Measurements from ENCODE around the gene GLIS1. TPM values are rescaled to one million over a fixed set of nuclear protein-coding genes. Genes with fewer than 3 reads are reported as not detected.

Gene GLIS1
- total RNA-seq, 1 experiment from 2014 or later: 0.39 TPM

DNA sequence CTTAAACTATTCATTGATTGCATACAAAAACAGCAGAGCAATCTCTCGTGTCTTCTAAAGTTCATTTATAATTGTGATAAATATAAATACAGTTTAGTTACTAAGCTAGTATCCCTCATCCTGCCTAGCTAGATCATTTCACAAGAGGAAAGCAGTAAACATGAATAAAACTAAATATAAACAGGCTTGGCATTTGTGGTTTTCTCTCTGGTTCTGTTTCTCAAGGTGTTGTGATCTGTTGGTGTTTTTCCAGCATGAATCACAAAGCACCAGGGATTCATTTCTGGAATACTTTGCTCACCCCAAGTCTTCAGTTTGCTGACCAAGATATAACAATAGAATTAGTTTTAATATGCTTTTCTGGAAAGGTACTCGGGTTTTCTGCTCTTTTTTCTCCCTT lies 32.7 kb upstream of the GLIS1 start:
- intact Hi-C loops (cut with micrococcal nuclease): no loop called here
- ChIA-PET CTCF (no interaction called here), RAD21 (ENCODE audit: low non-redundant PET in 1 of 2, low total read pairs in 2 of 2, uncharacterized antibody in 2 of 2, unreplicated experiment in 2 of 2) (no interaction called here), POLR2A (no interaction called here)
- Histone ChIP-seq H4K20me1 (ENCODE audit: insufficient read depth) (0 out of 2 replicates have a peak, but pooled peaks cover 3% of the 10 kb centered on the region), H3K27ac (ENCODE audit: low read depth, low read length) (no peak overlapping the region), H3K36me3 (ENCODE audit: control insufficient read depth in 1 of 2, insufficient read depth in 2 of 2, low read length in 2 of 2) (peaks cover 14 to 24% of the 10 kb centered on the region in 2 experiments; a peak in 2 of 4 replicates), H3K4me3 (replicated peaks in 1 of 2; ENCODE audit: low read depth in 1 of 2, low read length in 2 of 2) (no peak overlapping the region), H3K9me3 (ENCODE audit: control insufficient read depth in 1 of 2, insufficient read depth in 1 of 2, low read depth in 1 of 2, low read length in 2 of 2) (no peaks in the 10 kb centered on the region), H2AFZ (ENCODE audit: low read depth, low read length, poor library complexity, severe bottlenecking) (no peak overlapping the region), H3K79me2 (ENCODE audit: insufficient read depth, low read length) (0 out of 2 replicates have a peak, but pooled peaks cover 6% of the 10 kb centered on the region), H3K9me2 (ENCODE audit: insufficient read depth) (no peaks in the 10 kb centered on the region), H3K27me3 (ENCODE audit: insufficient read depth, low read length) (no peaks in the 10 kb centered on the region), H3K4me1 (ENCODE audit: control insufficient read depth in 1 of 2, insufficient read depth in 2 of 2, low read length in 2 of 2) (no peaks in the 10 kb centered on the region), H3K9ac (ENCODE audit: low read length) (no peak overlapping the region), H3K4me2 (ENCODE audit: low read length) (no peak overlapping the region)
- ATAC-seq (no peak), DNase-seq (ENCODE audit: low read depth, low spot score) (no peak)
- no TSS peak for BruUV-seq (replicated peaks)
- no peak for TF ChIP-seq SP1 (IDR thresholded peaks at IDR 0.05; ENCODE audit: low read depth)
- TF ChIP-seq POLR2AphosphoS5 (IDR thresholded peaks at IDR 0.05; ENCODE audit: low read depth, low read length): no peak
- TF ChIP-seq JUND (IDR thresholded peaks at IDR 0.05): no peak

DNA sequence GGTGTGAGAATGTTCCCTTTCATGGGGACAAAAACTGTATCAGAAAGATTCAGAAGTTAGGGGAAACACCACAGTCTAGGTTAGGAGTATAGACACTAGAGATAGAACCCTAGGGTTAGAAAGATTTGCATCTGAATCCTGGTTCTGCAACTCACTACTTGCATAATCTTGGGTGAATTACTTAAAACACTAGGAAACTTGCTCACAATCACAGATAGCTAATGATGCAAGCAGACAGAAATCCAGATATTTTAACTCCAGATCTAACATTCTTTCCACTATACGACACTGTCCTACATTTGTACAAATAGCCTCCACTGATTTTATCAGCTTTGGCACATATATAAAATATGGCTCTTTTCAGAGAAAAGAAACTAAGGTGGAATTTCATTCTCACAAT lies 30.8 kb upstream of the GLIS1 start:
- intact Hi-C loops (cut with micrococcal nuclease): loop anchor here (5.0 kb wide), 1 partner anchor 282 kb away; no protein-coding TSS in a partner anchor
- Histone ChIP-seq H3K4me1 (ENCODE audit: control insufficient read depth in 1 of 2, insufficient read depth in 2 of 2, low read length in 2 of 2) (no peaks in the 10 kb centered on the region), H3K4me2 (ENCODE audit: low read length) (no peak overlapping the region), H4K20me1 (ENCODE audit: insufficient read depth) (0 out of 2 replicates have a peak, but pooled peaks cover 3% of the 10 kb centered on the region), H3K9me2 (ENCODE audit: insufficient read depth) (no peaks in the 10 kb centered on the region), H3K4me3 (replicated peaks in 1 of 2; ENCODE audit: low read depth in 1 of 2, low read length in 2 of 2) (no peak overlapping the region), H3K9ac (ENCODE audit: low read length) (no peak overlapping the region), H3K36me3 (ENCODE audit: control insufficient read depth in 1 of 2, insufficient read depth in 2 of 2, low read length in 2 of 2) (peaks cover 14 to 27% of the 10 kb centered on the region in 2 experiments; a peak in 2 of 4 replicates), H3K9me3 (ENCODE audit: control insufficient read depth in 1 of 2, insufficient read depth in 1 of 2, low read depth in 1 of 2, low read length in 2 of 2) (no peaks in the 10 kb centered on the region), H3K27me3 (ENCODE audit: insufficient read depth, low read length) (no peaks in the 10 kb centered on the region), H3K27ac (ENCODE audit: low read depth, low read length) (no peak overlapping the region), H3K79me2 (ENCODE audit: insufficient read depth, low read length) (no peaks in the 10 kb centered on the region), H2AFZ (ENCODE audit: low read depth, low read length, poor library complexity, severe bottlenecking) (no peak overlapping the region)
- POLR2A ChIA-PET: no interaction called here
- ATAC-seq: no peak
- TF ChIP-seq POLR2A (IDR thresholded peaks at IDR 0.05; ENCODE audit: borderline replicate concordance, extremely low read depth, insufficient read depth, insufficient read length): no peak
- no peak for TF ChIP-seq SIN3A (IDR thresholded peaks at IDR 0.05; ENCODE audit: low read depth)
- TF ChIP-seq CBX3 (IDR thresholded peaks at IDR 0.05; ENCODE audit: low read depth): no peak
- TF ChIP-seq ZNF274 (IDR thresholded peaks at IDR 0.05; ENCODE audit: low read depth, low read length): no peak
- TF ChIP-seq, protein P1, sequence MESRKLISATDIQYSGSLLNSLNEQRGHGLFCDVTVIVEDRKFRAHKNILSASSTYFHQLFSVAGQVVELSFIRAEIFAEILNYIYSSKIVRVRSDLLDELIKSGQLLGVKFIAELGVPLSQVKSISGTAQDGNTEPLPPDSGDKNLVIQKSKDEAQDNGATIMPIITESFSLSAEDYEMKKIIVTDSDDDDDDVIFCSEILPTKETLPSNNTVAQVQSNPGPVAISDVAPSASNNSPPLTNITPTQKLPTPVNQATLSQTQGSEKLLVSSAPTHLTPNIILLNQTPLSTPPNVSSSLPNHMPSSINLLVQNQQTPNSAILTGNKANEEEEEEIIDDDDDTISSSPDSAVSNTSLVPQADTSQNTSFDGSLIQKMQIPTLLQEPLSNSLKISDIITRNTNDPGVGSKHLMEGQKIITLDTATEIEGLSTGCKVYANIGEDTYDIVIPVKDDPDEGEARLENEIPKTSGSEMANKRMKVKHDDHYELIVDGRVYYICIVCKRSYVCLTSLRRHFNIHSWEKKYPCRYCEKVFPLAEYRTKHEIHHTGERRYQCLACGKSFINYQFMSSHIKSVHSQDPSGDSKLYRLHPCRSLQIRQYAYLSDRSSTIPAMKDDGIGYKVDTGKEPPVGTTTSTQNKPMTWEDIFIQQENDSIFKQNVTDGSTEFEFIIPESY (IDR thresholded peaks at IDR 0.05; ENCODE audit: extremely low read depth, insufficient replicate concordance, low read length): no peak
- no peak for TF ChIP-seq RAD21 (IDR thresholded peaks at IDR 0.05; ENCODE audit: low read depth)
- no peak for TF ChIP-seq JUND (IDR thresholded peaks at IDR 0.05)
- TF ChIP-seq EGR1 (IDR thresholded peaks at IDR 0.05; ENCODE audit: low read depth): no peak
- TF ChIP-seq, protein P2, sequence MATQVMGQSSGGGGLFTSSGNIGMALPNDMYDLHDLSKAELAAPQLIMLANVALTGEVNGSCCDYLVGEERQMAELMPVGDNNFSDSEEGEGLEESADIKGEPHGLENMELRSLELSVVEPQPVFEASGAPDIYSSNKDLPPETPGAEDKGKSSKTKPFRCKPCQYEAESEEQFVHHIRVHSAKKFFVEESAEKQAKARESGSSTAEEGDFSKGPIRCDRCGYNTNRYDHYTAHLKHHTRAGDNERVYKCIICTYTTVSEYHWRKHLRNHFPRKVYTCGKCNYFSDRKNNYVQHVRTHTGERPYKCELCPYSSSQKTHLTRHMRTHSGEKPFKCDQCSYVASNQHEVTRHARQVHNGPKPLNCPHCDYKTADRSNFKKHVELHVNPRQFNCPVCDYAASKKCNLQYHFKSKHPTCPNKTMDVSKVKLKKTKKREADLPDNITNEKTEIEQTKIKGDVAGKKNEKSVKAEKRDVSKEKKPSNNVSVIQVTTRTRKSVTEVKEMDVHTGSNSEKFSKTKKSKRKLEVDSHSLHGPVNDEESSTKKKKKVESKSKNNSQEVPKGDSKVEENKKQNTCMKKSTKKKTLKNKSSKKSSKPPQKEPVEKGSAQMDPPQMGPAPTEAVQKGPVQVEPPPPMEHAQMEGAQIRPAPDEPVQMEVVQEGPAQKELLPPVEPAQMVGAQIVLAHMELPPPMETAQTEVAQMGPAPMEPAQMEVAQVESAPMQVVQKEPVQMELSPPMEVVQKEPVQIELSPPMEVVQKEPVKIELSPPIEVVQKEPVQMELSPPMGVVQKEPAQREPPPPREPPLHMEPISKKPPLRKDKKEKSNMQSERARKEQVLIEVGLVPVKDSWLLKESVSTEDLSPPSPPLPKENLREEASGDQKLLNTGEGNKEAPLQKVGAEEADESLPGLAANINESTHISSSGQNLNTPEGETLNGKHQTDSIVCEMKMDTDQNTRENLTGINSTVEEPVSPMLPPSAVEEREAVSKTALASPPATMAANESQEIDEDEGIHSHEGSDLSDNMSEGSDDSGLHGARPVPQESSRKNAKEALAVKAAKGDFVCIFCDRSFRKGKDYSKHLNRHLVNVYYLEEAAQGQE (IDR thresholded peaks at IDR 0.05; ENCODE audit: low read depth): no peak
- TF ChIP-seq ZFX (IDR thresholded peaks at IDR 0.05): no peak
- TF ChIP-seq, protein P3, sequence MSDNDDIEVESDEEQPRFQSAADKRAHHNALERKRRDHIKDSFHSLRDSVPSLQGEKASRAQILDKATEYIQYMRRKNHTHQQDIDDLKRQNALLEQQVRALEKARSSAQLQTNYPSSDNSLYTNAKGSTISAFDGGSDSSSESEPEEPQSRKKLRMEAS (IDR thresholded peaks at IDR 0.05): no peak
- BruUV-seq (replicated peaks): no TSS peak
- RAD21 ChIA-PET (ENCODE audit: low non-redundant PET in 1 of 2, low total read pairs in 2 of 2, uncharacterized antibody in 2 of 2, unreplicated experiment in 2 of 2): no interaction called here
- no peak for DNase-seq (ENCODE audit: low read depth, low spot score)
- CTCF ChIA-PET: no interaction called here
